Neural cell (in vitro differentiated cells): ENCODE data around the gene MAP1LC3B2. TPM values are rescaled to one million over a fixed set of nuclear protein-coding genes. Genes with fewer than 3 reads are reported as not detected.

Experiments
- H2AFZ ChIP-seq: fragments of 200-600, 300-800 bp; sonication (generic), shearing (Covaris generic); 2 replicates; pipeline ENCODE4 v1.6.0; 2014; ENCODE audit warnings: low read depth, mild to moderate bottlenecking, antibody characterized with exemption, low read length, moderate library complexity
- H3F3A ChIP-seq: fragments of 200-600 bp; shearing (Covaris generic); 2 replicates; pipeline ENCODE4 v1.6.1; 2016; ENCODE audit warnings: mild to moderate bottlenecking, moderate library complexity, mixed read lengths, antibody characterized with exemption, low read length; ENCODE audit not compliant: insufficient read depth, poor library complexity, severe bottlenecking
- H3K27ac ChIP-seq: fragments of 200-600, 300-800 bp; sonication (generic), shearing (Covaris generic); 2 replicates; pipeline ENCODE4 v1.5.1; 2014; ENCODE audit warnings: mild to moderate bottlenecking, low read length, moderate library complexity
- H3K27me3 ChIP-seq: fragments of 300-800, 200-600 bp; sonication (generic), shearing (Covaris generic); 2 replicates; pipeline ENCODE4 v1.6.0; 2014; ENCODE audit warnings: mild to moderate bottlenecking, low read depth, low read length, moderate library complexity; ENCODE audit not compliant: insufficient read depth
- H3K36me3 ChIP-seq: fragments of 300-800, 200-600 bp; sonication (generic), shearing (Covaris generic); 2 replicates; pipeline ENCODE4 v1.5.1; 2014; ENCODE audit warnings: mild to moderate bottlenecking, antibody characterized with exemption, low read length, moderate library complexity; ENCODE audit not compliant: insufficient read depth
- H3K4me2 ChIP-seq: fragments of 300-800, 200-600 bp; sonication (generic), shearing (Covaris generic); 2 replicates; pipeline ENCODE4 v1.6.0; 2014; ENCODE audit warnings: mild to moderate bottlenecking, low read length
- H3K4me3 ChIP-seq: fragments of 300-800, 200-600 bp; sonication (generic), shearing (Covaris generic); 2 replicates; pipeline ENCODE4 v1.5.1; 2014; ENCODE audit warnings: mild to moderate bottlenecking, low read length, moderate library complexity
- H3K79me2 ChIP-seq: fragments of 200-600 bp; shearing (Covaris generic); replicated peaks from 2 replicates; pipeline ENCODE4 v1.6.0; 2014; ENCODE audit warnings: mild to moderate bottlenecking, low read length, moderate library complexity; ENCODE audit not compliant: insufficient read depth
- H3K9ac ChIP-seq: fragments of 300-800, 200-600 bp; sonication (generic), shearing (Covaris generic); 2 replicates; pipeline ENCODE4 v1.6.1; 2016; ENCODE audit warnings: mild to moderate bottlenecking, low read length, mixed read lengths
- H3K9me2 ChIP-seq: fragments of 200-600 bp; shearing (Covaris generic); 2 replicates; pipeline ENCODE4 v1.6.1; 2016; ENCODE audit warnings: mild to moderate bottlenecking, low read length, mixed read lengths; ENCODE audit not compliant: insufficient read depth
- H3K9me3 ChIP-seq: fragments of 200-600, 300-800 bp; sonication (generic), shearing (Covaris generic); 2 replicates; pipeline ENCODE4 v1.6.1; 2016; ENCODE audit warnings: mild to moderate bottlenecking, mixed run types, low read length, moderate library complexity, mixed read lengths
- H4K20me1 ChIP-seq: fragments of 200-600 bp; shearing (Covaris generic); 2 replicates; pipeline ENCODE4 v1.6.1; 2016; ENCODE audit warnings: mild to moderate bottlenecking, mixed run types; ENCODE audit not compliant: insufficient read depth
- EP300 ChIP-seq: fragments of 450-650 bp; conservative IDR thresholded peaks from 2 replicates; pipeline ENCODE4 v1.6.1; 2014; ENCODE audit warnings: antibody characterized with exemption, mild to moderate bottlenecking, moderate library complexity; ENCODE audit not compliant: poor library complexity, severe bottlenecking
- EZH2 ChIP-seq: fragments of 200-600, 300-800 bp; shearing (Covaris generic), sonication (generic); IDR thresholded peaks from 2 replicates; pipeline ENCODE4 v1.6.1; 2014; ENCODE audit warnings: antibody characterized with exemption, low read length, borderline replicate concordance, mild to moderate bottlenecking; ENCODE audit not compliant: insufficient read depth, poor library complexity, severe bottlenecking
- MXI1 ChIP-seq: fragments of 450-650 bp; conservative IDR thresholded peaks from 2 replicates; pipeline ENCODE4 v1.6.1; 2014; ENCODE audit warnings: antibody characterized with exemption, mild to moderate bottlenecking; ENCODE audit not compliant: poor library complexity, severe bottlenecking
- POLR2AphosphoS5 ChIP-seq: IDR thresholded peaks from 2 replicates; pipeline ENCODE4 v1.6.1; 2012
- RAD21 ChIP-seq: fragments of 450-650 bp; conservative IDR thresholded peaks from 2 replicates; pipeline ENCODE4 v1.6.1; 2014; ENCODE audit warnings: antibody characterized with exemption, mild to moderate bottlenecking, moderate library complexity
- REST ChIP-seq: IDR thresholded peaks from 2 replicates; pipeline ENCODE4 v1.6.1; 2012; ENCODE audit warnings: borderline replicate concordance
- SMC3 ChIP-seq: fragments of 450-650 bp; conservative IDR thresholded peaks from 2 replicates; pipeline ENCODE4 v1.6.1; 2014; ENCODE audit warnings: antibody characterized with exemption, mild to moderate bottlenecking, moderate library complexity; ENCODE audit not compliant: poor library complexity
- TAF1 ChIP-seq: IDR thresholded peaks from 2 replicates; pipeline ENCODE4 v1.6.1; 2012; ENCODE audit warnings: low read depth
- polyA plus RNA-seq: library from polyadenylated mRNA; depleted of rRNA; stranded (reverse); fragments of >200 nt; gene quantifications from 2 replicates; pipeline ENCODE4 v1.2.3, GENCODE V29; 2014
- TF ChIP-seq, protein P1 (sequence below): fragments of 450-650 bp; IDR thresholded peaks from 2 replicates; pipeline ENCODE4 v1.5.1; 2014; ENCODE audit warnings: antibody characterized with exemption, mild to moderate bottlenecking, moderate library complexity; ENCODE audit not compliant: poor library complexity, severe bottlenecking

MAP1LC3B2 gene
- polyA plus RNA-seq, 1 donor from 2014 or later: 3.9 TPM

- no peaks in the 10 kb centered on the region for H3K36me3 ChIP-seq
- no peak overlapping the region for H3K27ac ChIP-seq
- TF ChIP-seq EP300: no peak
- TF ChIP-seq TAF1: no peak
- no peak for TF ChIP-seq POLR2AphosphoS5
- TF ChIP-seq MXI1: no peak
- TF ChIP-seq SMC3: no peak
- TF ChIP-seq RAD21: no peak
- TF ChIP-seq REST: no peak
- TF ChIP-seq, protein P1, sequence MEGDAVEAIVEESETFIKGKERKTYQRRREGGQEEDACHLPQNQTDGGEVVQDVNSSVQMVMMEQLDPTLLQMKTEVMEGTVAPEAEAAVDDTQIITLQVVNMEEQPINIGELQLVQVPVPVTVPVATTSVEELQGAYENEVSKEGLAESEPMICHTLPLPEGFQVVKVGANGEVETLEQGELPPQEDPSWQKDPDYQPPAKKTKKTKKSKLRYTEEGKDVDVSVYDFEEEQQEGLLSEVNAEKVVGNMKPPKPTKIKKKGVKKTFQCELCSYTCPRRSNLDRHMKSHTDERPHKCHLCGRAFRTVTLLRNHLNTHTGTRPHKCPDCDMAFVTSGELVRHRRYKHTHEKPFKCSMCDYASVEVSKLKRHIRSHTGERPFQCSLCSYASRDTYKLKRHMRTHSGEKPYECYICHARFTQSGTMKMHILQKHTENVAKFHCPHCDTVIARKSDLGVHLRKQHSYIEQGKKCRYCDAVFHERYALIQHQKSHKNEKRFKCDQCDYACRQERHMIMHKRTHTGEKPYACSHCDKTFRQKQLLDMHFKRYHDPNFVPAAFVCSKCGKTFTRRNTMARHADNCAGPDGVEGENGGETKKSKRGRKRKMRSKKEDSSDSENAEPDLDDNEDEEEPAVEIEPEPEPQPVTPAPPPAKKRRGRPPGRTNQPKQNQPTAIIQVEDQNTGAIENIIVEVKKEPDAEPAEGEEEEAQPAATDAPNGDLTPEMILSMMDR: no peak
- no peak for TF ChIP-seq EZH2
- H3K9me3 ChIP-seq: no peaks in the 10 kb centered on the region
- no peaks in the 10 kb centered on the region for H3K79me2 ChIP-seq
- H3K4me3 ChIP-seq: no peak overlapping the region
- H3K4me2 ChIP-seq: no peak overlapping the region
- no peaks in the 10 kb centered on the region for H3K27me3 ChIP-seq
- no peaks in the 10 kb centered on the region for H3K9me2 ChIP-seq
- no peaks in the 10 kb centered on the region for H3F3A ChIP-seq
- H3K9ac ChIP-seq: no peak overlapping the region
- H2AFZ ChIP-seq: no peak overlapping the region
- H4K20me1 ChIP-seq: no peaks in the 10 kb centered on the region
These were observed 6.3 kb upstream of the MAP1LC3B2 start for GRCh38 chr12:116552773-116553373.

- Histone ChIP-seq H2AFZ (no peak overlapping the region), H3F3A (no peaks in the 10 kb centered on the region)
- no peak for TF ChIP-seq RAD21
- no peak for TF ChIP-seq REST
- TF ChIP-seq EZH2: no peak
- TF ChIP-seq TAF1: no peak
- TF ChIP-seq MXI1: no peak
- no peak for TF ChIP-seq EP300
- TF ChIP-seq, protein P1: no peak
- no peak for TF ChIP-seq POLR2AphosphoS5
- no peak for TF ChIP-seq SMC3
These were observed 2.7 kb upstream of the MAP1LC3B2 start for GRCh38 chr12:116556356-116556952.

More at GRCh38 chr12:116556356-116556952, 2.7 kb upstream of the MAP1LC3B2 start:
- Histone ChIP-seq H3K9me2 (no peaks in the 10 kb centered on the region), H3K27ac (no peak overlapping the region), H3K79me2 (no peaks in the 10 kb centered on the region), H3K4me3 (no peak overlapping the region), H4K20me1 (no peaks in the 10 kb centered on the region), H3K36me3 (no peaks in the 10 kb centered on the region), H3K9ac (no peak overlapping the region), H3K27me3 (no peaks in the 10 kb centered on the region), H3K4me2 (no peak overlapping the region), H3K9me3 (no peaks in the 10 kb centered on the region)
